Calu3 (cell line): ENCODE data around the gene TSC22D3. TPM values are rescaled to one million over a fixed set of nuclear protein-coding genes. Genes with fewer than 3 reads are reported as not detected.

Source experiments
- total RNA-seq: library from RNA; stranded (reverse); gene quantifications from 2 replicates; pipeline ENCODE4 v1.2.3, GENCODE V29; 2022

The TSC22D3 gene
- total RNA-seq, 1 experiment from 2014 or later: 48.3 TPM

Other genes starting within 250 kb of the TSC22D3 start
- gene PRPS1, start 147.3 kb downstream of the TSC22D3 start, total RNA-seq: 62.5 and 72.5 TPM in 2 replicates
- gene NCBP2L, start 1.9 kb upstream of the TSC22D3 start, total RNA-seq: not detected in 2 replicates
- 7.1 and 9.4 TPM in 2 replicates for gene MID2, start 50.1 kb upstream of the TSC22D3 start, total RNA-seq
- gene TEX13B, start 206.6 kb upstream of the TSC22D3 start, total RNA-seq: not detected in 2 replicates